Activated naive CD8-positive, alpha-beta T cell treated with anti-CD3 and anti-CD28 coated beads, Interleukin-2, amount 10 ng/mL, durations not matched to agents 7 days and 5 days (primary cell): ENCODE measurements around the gene TAF11. TPM values are rescaled to one million over a fixed set of nuclear protein-coding genes. Genes with fewer than 3 reads are reported as not detected.
"Not testable (repeated sequence)": the region's sequence is repeated elsewhere in the genome, so short reads cannot be mapped to it uniquely, and the experiment has no call there.

Source experiments
- ATAC-seq: fragments of 150-1000 bp; cut with Tn5 transposase; one replicate; pipeline ENCODE4 v1.10.0; 2021; ENCODE audit warnings: low read depth, moderate library complexity
- POLR2A ChIA-PET: fragments of 350-600 bp; sonication (Branson Sonifier 250); formaldehyde crosslinking; loops from one replicate; lab custom pipeline; 2021; ENCODE audit warnings: antibody characterized with exemption; lab: Charles Lee
- DNase-seq: peaks from one replicate; pipeline ENCODE4 v3.0.0; 2021
- H3K27ac Mint-ChIP-seq: one replicate; pipeline ENCODE4 v1.8.0; 2022; ENCODE audit warnings: mild to moderate bottlenecking, mixed read lengths
- H3K27me3 Mint-ChIP-seq: one replicate; pipeline ENCODE4 v1.8.0; 2022; ENCODE audit warnings: mild to moderate bottlenecking, moderate library complexity, mixed read lengths
- H3K36me3 Mint-ChIP-seq: one replicate; pipeline ENCODE4 v1.8.0; 2021; ENCODE audit warnings: mild to moderate bottlenecking, mixed read lengths
- H3K4me1 Mint-ChIP-seq: one replicate; pipeline ENCODE4 v1.8.0; 2021; ENCODE audit warnings: mixed read lengths
- H3K4me3 Mint-ChIP-seq: one replicate; pipeline ENCODE4 v1.8.0; 2022; ENCODE audit warnings: mild to moderate bottlenecking, moderate library complexity, mixed read lengths
- H3K9me3 Mint-ChIP-seq: one replicate; pipeline ENCODE4 v1.8.0; 2021; ENCODE audit warnings: mixed read lengths
- total RNA-seq, 2 experiments: library from RNA; stranded (reverse); gene quantifications; one replicate each; pipeline ENCODE4 v1.2.3, GENCODE V29; 2021

Gene TAF11
- total RNA-seq, 2 experiments from 2014 or later: 30.5 to 31.0 TPM

DNA sequence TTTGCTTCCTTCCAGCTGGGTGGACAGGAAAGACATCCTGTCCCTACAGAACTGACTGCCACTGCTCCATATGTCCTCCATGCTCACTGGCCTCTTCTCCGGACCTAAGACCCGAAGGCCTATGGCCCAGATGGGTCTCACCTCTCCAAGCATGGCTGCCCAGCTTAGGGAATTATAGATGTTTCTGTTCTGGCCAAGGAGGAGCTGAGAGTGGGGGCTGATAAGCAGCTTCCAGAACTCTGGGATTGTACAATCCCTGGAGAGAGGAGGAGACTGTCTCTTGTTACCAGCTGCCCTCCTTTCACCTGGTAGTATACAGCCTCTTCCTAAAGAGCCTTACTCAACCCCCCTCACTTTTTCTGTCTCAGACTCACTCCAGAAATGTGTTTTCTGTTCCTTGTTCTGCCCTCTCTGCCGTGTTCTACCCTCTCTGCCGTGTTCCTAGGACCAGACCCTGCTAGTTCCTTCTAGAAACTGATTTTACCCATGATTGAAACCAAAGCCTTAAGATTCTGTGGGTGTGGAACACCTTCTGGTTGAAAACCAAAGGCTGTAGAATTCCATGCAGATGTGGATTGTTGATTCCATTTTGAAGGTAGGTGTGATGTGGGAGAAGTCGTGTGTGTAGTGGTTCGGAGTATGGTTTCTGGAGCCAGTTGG, 29.9 kb upstream of the TAF11 start:
- no peaks in the 10 kb centered on the region for H3K9me3 Mint-ChIP-seq
- POLR2A ChIA-PET: no interaction called here
- peaks cover 14% of the 10 kb centered on the region for H3K27me3 Mint-ChIP-seq
- H3K36me3 Mint-ChIP-seq: peaks cover 4% of the 10 kb centered on the region
- H3K4me1 Mint-ChIP-seq: peaks cover 14% of the 10 kb centered on the region
- DNase-seq: no peak
- no peak overlapping the region for H3K4me3 Mint-ChIP-seq
- ATAC-seq: no peak
- no peak overlapping the region for H3K27ac Mint-ChIP-seq

- H3K27ac Mint-ChIP-seq: no peak overlapping the region
- peaks cover 21% of the 10 kb centered on the region for H3K27me3 Mint-ChIP-seq
- no peak for DNase-seq
- POLR2A ChIA-PET: no interaction called here
- peaks cover 4% of the 10 kb centered on the region for H3K36me3 Mint-ChIP-seq
- ATAC-seq: no peak
- H3K4me3 Mint-ChIP-seq: no peak overlapping the region
- H3K9me3 Mint-ChIP-seq: no peaks in the 10 kb centered on the region
- H3K4me1 Mint-ChIP-seq: peaks cover 25% of the 10 kb centered on the region
Measured at GRCh38 chr6:34916348-34916967, 28.6 kb upstream of the TAF11 start.

DNA sequence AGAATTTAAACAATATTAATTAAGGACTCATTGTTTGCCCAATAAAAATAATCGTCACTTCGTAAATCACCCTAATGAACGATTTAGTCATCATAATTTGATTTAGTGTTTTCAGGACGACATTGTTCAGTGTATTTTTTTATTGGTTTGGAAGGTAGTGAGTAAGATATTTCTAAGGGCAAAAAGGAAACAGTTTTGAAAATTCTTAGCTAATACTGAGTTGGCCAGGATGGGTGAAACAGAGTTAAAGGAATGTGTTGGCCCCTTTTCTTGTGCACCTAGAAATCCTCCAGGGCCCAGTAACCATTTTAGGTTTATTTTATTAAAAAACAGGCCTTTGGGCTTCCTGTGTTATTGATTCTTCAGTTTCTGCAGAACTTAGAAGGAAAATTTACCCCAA, 26.5 kb upstream of the TAF11 start:
- Mint-ChIP-seq H3K9me3 (no peaks in the 10 kb centered on the region), H3K27me3 (peaks cover 37% of the 10 kb centered on the region), H3K36me3 (peaks cover 3% of the 10 kb centered on the region), H3K4me3 (no peak overlapping the region), H3K27ac (no peak overlapping the region), H3K4me1 (peaks cover 28% of the 10 kb centered on the region)
- DNase-seq (no peak), ATAC-seq (no peak)
- POLR2A ChIA-PET: no interaction called here

DNA sequence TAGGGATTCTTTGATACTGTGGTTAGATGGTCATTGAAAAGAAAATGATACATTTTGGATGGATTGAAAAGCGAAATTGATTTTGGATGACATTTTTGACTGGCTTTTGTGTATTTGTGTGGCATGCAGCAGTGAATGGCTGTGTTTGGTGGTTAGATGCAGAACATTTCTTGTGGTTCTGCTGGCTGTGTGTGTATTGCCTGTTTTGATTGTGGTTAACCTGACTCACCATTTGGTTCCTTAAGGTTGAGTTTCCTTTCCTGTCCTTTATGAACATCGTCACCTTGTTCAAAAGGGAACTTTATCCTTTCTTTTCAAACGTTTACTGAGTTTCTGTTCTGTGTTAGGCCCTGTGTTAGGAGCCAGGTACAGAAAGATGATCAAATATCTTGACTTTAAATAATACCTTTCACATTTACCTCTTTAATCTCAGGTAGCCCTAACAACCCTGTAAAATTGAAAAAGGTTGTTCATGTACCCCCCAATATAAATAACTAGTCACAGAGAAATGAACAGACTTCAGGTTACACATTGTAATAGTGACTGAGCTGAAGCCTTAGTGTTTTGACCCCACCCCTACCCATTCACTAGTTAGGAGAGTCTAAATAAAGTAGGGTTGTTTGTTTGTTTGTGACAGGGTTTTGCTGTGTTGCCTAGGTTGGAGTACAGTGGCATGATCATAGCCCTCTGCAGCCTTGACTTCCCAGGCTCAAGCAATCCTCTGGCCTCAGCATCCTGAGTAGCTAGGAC, 25.0 kb upstream of the TAF11 start:
- peaks cover 29% of the 10 kb centered on the region for H3K4me1 Mint-ChIP-seq
- H3K9me3 Mint-ChIP-seq: no peaks in the 10 kb centered on the region
- H3K27me3 Mint-ChIP-seq: peaks cover 49% of the 10 kb centered on the region
- DNase-seq (no peak), ATAC-seq (peak; percentile 79)
- peaks cover 2% of the 10 kb centered on the region for H3K36me3 Mint-ChIP-seq
- H3K4me3 Mint-ChIP-seq: peak overlapping the region; percentile 69
- POLR2A ChIA-PET: interaction anchor here (0.8 to 1.0 kb wide), 2 partner anchors 24 to 231 kb away, joined by 3 to 6 read pairs; partner anchors contain the start of genes ANKS1A and TAF11
- peak overlapping the region; percentile 52 for H3K27ac Mint-ChIP-seq

DNA sequence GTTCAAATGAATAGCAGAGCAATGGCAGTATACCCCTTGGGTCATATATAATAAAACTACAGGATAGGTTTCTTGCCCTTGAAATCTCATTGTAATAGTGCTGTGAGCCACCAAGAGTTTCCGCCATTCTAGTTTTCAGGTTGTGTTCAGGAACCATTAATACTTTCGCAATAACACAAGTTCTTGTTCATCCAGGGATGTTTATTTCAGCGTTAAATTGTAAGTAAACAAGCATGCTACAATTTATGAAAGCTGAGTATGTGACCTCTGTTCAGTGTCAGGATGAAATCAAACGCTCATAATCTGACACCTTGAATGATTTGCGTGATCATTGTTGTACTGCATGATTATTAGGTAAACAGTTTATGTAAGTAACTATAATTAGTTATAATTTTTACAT, 24.0 kb upstream of the TAF11 start:
- DNase-seq (no peak), ATAC-seq (no peak)
- Mint-ChIP-seq H3K27me3 (peaks cover 55% of the 10 kb centered on the region), H3K36me3 (peaks cover 1% of the 10 kb centered on the region), H3K4me3 (no peak overlapping the region), H3K27ac (no peak overlapping the region), H3K4me1 (peaks cover 24% of the 10 kb centered on the region), H3K9me3 (no peaks in the 10 kb centered on the region)
- POLR2A ChIA-PET: no interaction called here

- POLR2A ChIA-PET: interaction anchor here (1.2 kb wide), 1 partner anchor 9 kb away, joined by 3 read pairs; no protein-coding TSS in a partner anchor
Measured at GRCh38 chr6:34909320-34909883, 21.6 kb upstream of the TAF11 start.

DNA sequence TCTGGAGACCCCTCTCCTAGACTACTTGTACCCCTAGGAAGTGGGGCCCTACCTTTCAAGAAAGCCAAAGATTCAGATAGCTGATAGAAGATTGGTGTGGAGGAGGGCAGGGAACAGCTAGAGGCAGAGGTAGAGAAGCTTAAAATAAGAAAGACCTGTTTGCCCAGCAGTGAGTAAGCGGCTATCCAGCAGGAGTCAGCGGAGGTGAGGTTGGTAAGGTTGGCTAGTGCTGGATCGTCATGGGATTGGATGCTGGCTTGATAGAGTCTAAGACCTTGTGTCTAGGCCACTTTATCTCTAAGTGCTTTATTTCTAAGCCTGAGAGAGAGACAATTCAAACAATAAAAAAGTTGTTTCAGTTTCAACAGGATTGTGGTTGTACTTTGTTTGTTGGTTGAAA, 20.4 kb upstream of the TAF11 start:
- no peak overlapping the region for H3K27ac Mint-ChIP-seq
- DNase-seq (no peak), ATAC-seq (no peak)
- peaks cover 54% of the 10 kb centered on the region for H3K27me3 Mint-ChIP-seq
- H3K4me3 Mint-ChIP-seq: no peak overlapping the region
- no peaks in the 10 kb centered on the region for H3K9me3 Mint-ChIP-seq
- POLR2A ChIA-PET: no interaction called here
- H3K36me3 Mint-ChIP-seq: peaks cover 11% of the 10 kb centered on the region
- peaks cover 37% of the 10 kb centered on the region for H3K4me1 Mint-ChIP-seq

More at GRCh38 chr6:34909320-34909883, 21.6 kb upstream of the TAF11 start:
- DNase-seq (no peak), ATAC-seq (no peak)
- Mint-ChIP-seq H3K9me3 (no peaks in the 10 kb centered on the region), H3K4me1 (peaks cover 40% of the 10 kb centered on the region), H3K27ac (no peak overlapping the region), H3K36me3 (peaks cover 10% of the 10 kb centered on the region), H3K4me3 (no peak overlapping the region), H3K27me3 (peaks cover 58% of the 10 kb centered on the region)

GRCh38 chr6:34906826-34907225, 19.0 kb upstream of the TAF11 start:
- DNase-seq (no peak), ATAC-seq (no peak)
- no peak overlapping the region for H3K4me3 Mint-ChIP-seq
- no peaks in the 10 kb centered on the region for H3K9me3 Mint-ChIP-seq
- H3K27ac Mint-ChIP-seq: no peak overlapping the region
- H3K36me3 Mint-ChIP-seq: peaks cover 11% of the 10 kb centered on the region
- H3K4me1 Mint-ChIP-seq: peaks cover 26% of the 10 kb centered on the region
- H3K27me3 Mint-ChIP-seq: peaks cover 51% of the 10 kb centered on the region
- POLR2A ChIA-PET: no interaction called here

DNA sequence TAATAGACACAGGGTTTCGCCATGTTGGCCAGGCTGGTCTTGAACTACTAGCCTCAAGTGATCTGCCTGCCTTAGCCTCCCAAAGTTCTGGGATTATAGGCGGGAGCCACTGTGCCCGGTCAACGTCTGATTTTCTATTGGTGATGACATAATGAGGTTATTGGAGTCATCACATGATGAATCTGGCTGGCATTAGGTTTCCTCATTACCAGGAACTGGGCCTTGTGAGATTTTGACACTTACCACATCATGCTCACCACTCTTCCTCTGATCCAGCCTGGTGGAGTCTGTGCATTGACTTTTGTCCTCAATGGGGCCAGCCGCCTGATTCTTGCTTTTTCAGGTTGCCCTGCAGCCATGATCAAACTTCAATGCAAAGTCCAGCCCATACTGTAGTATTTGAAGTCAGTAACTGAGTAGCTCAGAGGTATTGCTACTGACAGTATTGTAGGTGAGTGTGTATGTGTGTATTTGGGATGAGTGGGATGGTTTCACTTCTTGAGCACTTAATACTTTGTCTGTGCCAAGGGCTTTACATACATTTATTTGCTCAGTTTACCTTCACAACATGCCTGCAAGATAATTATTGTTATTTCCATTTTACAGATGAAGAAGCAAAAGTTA, 17.3 kb upstream of the TAF11 start:
- Mint-ChIP-seq H3K27ac (peak overlapping the region; percentile 10), H3K9me3 (no peaks in the 10 kb centered on the region), H3K4me1 (peaks cover 21% of the 10 kb centered on the region), H3K36me3 (peaks cover 11% of the 10 kb centered on the region), H3K4me3 (peak overlapping the region; percentile 23), H3K27me3 (peaks cover 37% of the 10 kb centered on the region)
- DNase-seq: no peak
- POLR2A ChIA-PET: interaction anchor here (1.2 kb wide), 1 partner anchor 17 kb away, joined by 3 read pairs; the partner anchor contains the start of gene TAF11
- peak; percentile 75 for ATAC-seq

- peaks cover 20% of the 10 kb centered on the region for H3K4me1 Mint-ChIP-seq
- H3K27me3 Mint-ChIP-seq: peaks cover 12% of the 10 kb centered on the region
- no peak overlapping the region for H3K27ac Mint-ChIP-seq
- POLR2A ChIA-PET: no interaction called here
- no peak for ATAC-seq
- DNase-seq: no peak
- no peaks in the 10 kb centered on the region for H3K9me3 Mint-ChIP-seq
- H3K36me3 Mint-ChIP-seq: peaks cover 9% of the 10 kb centered on the region
- H3K4me3 Mint-ChIP-seq: no peak overlapping the region
Measured at GRCh38 chr6:34901930-34902329, 14.1 kb upstream of the TAF11 start.

- Mint-ChIP-seq H3K4me3 (no peak overlapping the region), H3K4me1 (peaks cover 15% of the 10 kb centered on the region), H3K27ac (no peak overlapping the region), H3K9me3 (no peaks in the 10 kb centered on the region), H3K36me3 (peaks cover 4% of the 10 kb centered on the region), H3K27me3 (peaks cover 3% of the 10 kb centered on the region)
- POLR2A ChIA-PET: interaction anchor here (1.0 kb wide), 1 partner anchor 9 kb away, joined by 3 read pairs; no protein-coding TSS in a partner anchor
- ATAC-seq (no peak), DNase-seq (no peak)
Measured at GRCh38 chr6:34900321-34901031, 12.6 kb upstream of the TAF11 start.

DNA sequence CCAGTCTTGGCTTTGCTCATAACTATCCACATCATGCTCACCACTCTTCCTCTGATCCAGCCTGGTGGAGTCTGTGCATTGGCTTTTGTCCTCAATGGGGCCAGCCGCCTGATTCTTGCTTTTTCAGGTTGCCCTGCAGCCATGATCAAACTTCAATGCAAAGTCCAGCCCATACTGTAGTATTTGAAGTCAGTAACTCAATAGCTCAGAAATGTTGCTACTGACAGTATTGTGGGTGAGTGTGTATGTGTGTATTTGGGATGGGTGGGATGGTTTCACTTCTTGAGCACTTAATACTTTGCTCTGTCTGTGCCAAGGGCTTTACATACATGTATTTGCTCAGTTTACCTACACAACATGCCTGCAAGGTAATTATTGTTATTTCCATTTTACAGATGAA, 11.9 kb upstream of the TAF11 start:
- not testable (repeated sequence) for H3K4me3 Mint-ChIP-seq, H3K4me1 Mint-ChIP-seq, H3K36me3 Mint-ChIP-seq, H3K9me3 Mint-ChIP-seq, H3K27ac Mint-ChIP-seq, ATAC-seq, DNase-seq, H3K27me3 Mint-ChIP-seq
- POLR2A ChIA-PET: interaction anchor here (0.6 to 0.9 kb wide), 2 partner anchors 15 to 437 kb away, joined by 3 read pairs; no protein-coding TSS in a partner anchor
